H9 (cell line): Measurements from ENCODE around the gene IFIT1B. TPM values are rescaled to one million over a fixed set of nuclear protein-coding genes. Genes with fewer than 3 reads are reported as not detected.

Experiments used
- DNase-seq: peaks from one replicate; pipeline ENCODE4 v3.0.0-alpha.2; 2017
- H2AFZ ChIP-seq: one replicate; pipeline ENCODE4 v1.6.1; 2013; ENCODE audit warnings: mild to moderate bottlenecking, low read length, control low read depth, moderate library complexity
- H2AK5ac ChIP-seq: 2 replicates; pipeline ENCODE4 v1.6.1; 2013; ENCODE audit warnings: low read length, control low read depth, mixed read lengths; ENCODE audit not compliant: insufficient read length
- H2BK120ac ChIP-seq: one replicate; pipeline ENCODE4 v1.6.1; 2013; ENCODE audit warnings: low read depth, mild to moderate bottlenecking, low read length, control low read depth, inconsistent platforms; ENCODE audit not compliant: poor library complexity, severe bottlenecking
- H2BK12ac ChIP-seq: 2 replicates; pipeline ENCODE4 v1.6.1; 2013; ENCODE audit warnings: low read length, control low read depth, mixed read lengths, low read depth; ENCODE audit not compliant: insufficient read length
- H2BK15ac ChIP-seq: 2 replicates; pipeline ENCODE4 v1.6.1; 2013; ENCODE audit warnings: low read depth, low read length, control low read depth
- H2BK20ac ChIP-seq: one replicate; pipeline ENCODE4 v1.6.1; 2013; ENCODE audit warnings: low read depth, mild to moderate bottlenecking, low read length, control low read depth, inconsistent platforms; ENCODE audit not compliant: poor library complexity, severe bottlenecking
- H2BK5ac ChIP-seq: 2 replicates; pipeline ENCODE4 v1.6.1; 2013; ENCODE audit warnings: low read length, control low read depth, mixed read lengths; ENCODE audit not compliant: insufficient read length
- H3K14ac ChIP-seq: 2 replicates; pipeline ENCODE4 v1.6.1; 2013; ENCODE audit warnings: low read length, control low read depth; ENCODE audit not compliant: insufficient read depth
- H3K18ac ChIP-seq: 2 replicates; pipeline ENCODE4 v1.6.1; 2013; ENCODE audit warnings: low read depth, mild to moderate bottlenecking, mixed read lengths, low read length, control low read depth; ENCODE audit not compliant: insufficient read length
- H3K23ac ChIP-seq: 2 replicates; pipeline ENCODE4 v1.6.1; 2013; ENCODE audit warnings: low read length, control low read depth, mixed read lengths, low read depth; ENCODE audit not compliant: insufficient read length
- H3K23me2 ChIP-seq: 2 replicates; pipeline ENCODE4 v1.6.1; 2013; ENCODE audit warnings: low read depth, mild to moderate bottlenecking, mixed read lengths, low read length, control low read depth; ENCODE audit not compliant: insufficient read length, poor library complexity, severe bottlenecking
- H3K27ac ChIP-seq: 2 replicates; pipeline ENCODE4 v1.5.1; 2013; ENCODE audit warnings: low read length, control low read depth, mixed read lengths, low read depth; ENCODE audit not compliant: insufficient read length
- H3K27me3 ChIP-seq: 2 replicates; pipeline ENCODE4 v1.6.1; 2013; ENCODE audit warnings: low read length, control low read depth, inconsistent platforms; ENCODE audit not compliant: insufficient read depth
- H3K4ac ChIP-seq: 2 replicates; pipeline ENCODE4 v1.6.1; 2013; ENCODE audit warnings: low read depth, mild to moderate bottlenecking, control low read depth, inconsistent platforms, low read length, moderate library complexity
- H3K4me1 ChIP-seq: 2 replicates; pipeline ENCODE4 v1.6.1; 2013; ENCODE audit warnings: low read length, control low read depth, inconsistent platforms; ENCODE audit not compliant: insufficient read depth
- H3K4me2 ChIP-seq: 2 replicates; pipeline ENCODE4 v1.6.1; 2013; ENCODE audit warnings: low read length, control low read depth, mixed read lengths; ENCODE audit not compliant: insufficient read length, insufficient read depth
- H3K56ac ChIP-seq: 2 replicates; pipeline ENCODE4 v1.6.1; 2013; ENCODE audit warnings: low read depth, mild to moderate bottlenecking, mixed read lengths, low read length, control low read depth; ENCODE audit not compliant: insufficient read length
- H3K79me1 ChIP-seq: 2 replicates; pipeline ENCODE4 v1.6.1; 2013; ENCODE audit warnings: low read depth, mild to moderate bottlenecking, moderate library complexity, low read length, control low read depth, inconsistent platforms; ENCODE audit not compliant: insufficient read depth, poor library complexity, severe bottlenecking
- H3K79me2 ChIP-seq: 2 replicates; pipeline ENCODE4 v1.6.1; 2013; ENCODE audit warnings: low read length, control low read depth, inconsistent platforms; ENCODE audit not compliant: insufficient read depth
- H3K9ac ChIP-seq: 2 replicates; pipeline ENCODE4 v1.6.1; 2013; ENCODE audit warnings: low read length, control low read depth, mixed read lengths; ENCODE audit not compliant: insufficient read length; ENCODE audit errors: extremely low read depth
- H3K9me3 ChIP-seq: one replicate; pipeline ENCODE4 v1.6.1; 2013; ENCODE audit warnings: low read depth, low read length, inconsistent platforms; ENCODE audit not compliant: control insufficient read depth
- H3T11ph ChIP-seq: one replicate; pipeline ENCODE4 v1.6.1; 2013; ENCODE audit warnings: mild to moderate bottlenecking, low read length, control low read depth, inconsistent platforms
- H4K20me1 ChIP-seq: one replicate; pipeline ENCODE4 v1.6.1; 2013; ENCODE audit not compliant: control insufficient read depth, insufficient read length, insufficient read depth
- H4K5ac ChIP-seq: 2 replicates; pipeline ENCODE4 v1.6.1; 2013; ENCODE audit warnings: low read depth, mild to moderate bottlenecking, mixed read lengths, low read length, control low read depth; ENCODE audit not compliant: insufficient read length
- H4K8ac ChIP-seq: replicated peaks from 2 replicates; pipeline ENCODE4 v1.6.1; 2013; ENCODE audit warnings: low read length, control low read depth, mixed read lengths, low read depth; ENCODE audit not compliant: insufficient read length
- H4K91ac ChIP-seq: 2 replicates; pipeline ENCODE4 v1.6.1; 2013; ENCODE audit warnings: low read depth, mild to moderate bottlenecking, moderate library complexity, mixed read lengths, low read length, control low read depth; ENCODE audit not compliant: insufficient read length
- H3K27ac Mint-ChIP-seq, 3 experiments: 2 replicates in 2 of 3; 3 replicates in 1 of 3; pipeline ENCODE4 v1.8.0; 2020 to 2021; ENCODE audit warnings: mixed read lengths in 3 of 3, mild to moderate bottlenecking in 1 of 3, moderate library complexity in 1 of 3
- H3K27me3 Mint-ChIP-seq: 2 replicates; pipeline ENCODE4 v1.8.0; 2021; ENCODE audit warnings: low read depth, mild to moderate bottlenecking, moderate library complexity, mixed read lengths
- H3K36me3 Mint-ChIP-seq, 3 experiments: 2 replicates in 2 of 3; 3 replicates in 1 of 3; pipeline ENCODE4 v1.8.0; 2020 to 2021; ENCODE audit warnings: low read depth in 3 of 3, mixed read lengths in 3 of 3; ENCODE audit not compliant: insufficient read depth in 1 of 3
- H3K4me1 Mint-ChIP-seq, 2 experiments: 2 replicates each; pipeline ENCODE4 v1.8.0; 2020; ENCODE audit warnings: mixed read lengths in 2 of 2
- H3K4me3 Mint-ChIP-seq, 2 experiments: 2 replicates in 1 of 2; 3 replicates in 1 of 2; pipeline ENCODE4 v1.8.0; 2020 to 2021; ENCODE audit warnings: mild to moderate bottlenecking in 2 of 2, mixed read lengths in 2 of 2, moderate library complexity in 1 of 2
- H3K9me3 Mint-ChIP-seq, 2 experiments: 2 replicates in 1 of 2; 3 replicates in 1 of 2; pipeline ENCODE4 v1.8.0; 2020; ENCODE audit warnings: mild to moderate bottlenecking in 2 of 2, mixed read lengths in 2 of 2, moderate library complexity in 1 of 2
- CTCF ChIP-seq: fragments of 200-600 bp; sonication (generic); conservative IDR thresholded peaks from 3 replicates; pipeline ENCODE4 v1.8.0; 2021; ENCODE audit warnings: antibody characterized with exemption, mild to moderate bottlenecking
- WGBS: extraction: QIAGEN DNeasy Blood & Tissue Kit; methylation state at CpG from one replicate; pipeline ENCODE4 v1.1.7; 2013; ENCODE audit warnings: missing lambda C conversion rate, low lambda C conversion rate, mixed read lengths; ENCODE audit not compliant: insufficient read length; ENCODE audit errors: extremely low coverage; 5-methylcytosine and 5-hydroxymethylcytosine counted together
- total RNA-seq: library from RNA; stranded (reverse); gene quantifications from 2 replicates; pipeline ENCODE4 v1.2.1, GENCODE V29; 2021

Gene IFIT1B
- total RNA-seq, 1 experiment from 2014 or later, result not detected

GRCh38 chr10:89421018-89421476, 43.2 kb downstream of the IFIT1B start:
- Histone ChIP-seq H2BK20ac (no peak overlapping the region), H3K14ac (no peak overlapping the region), H2AK5ac (no peak overlapping the region), H2BK12ac (no peak overlapping the region), H3K23ac (no peak overlapping the region), H2BK120ac (no peak overlapping the region), H2BK15ac (no peak overlapping the region), H3K4me1 (no peaks in the 10 kb centered on the region), H3T11ph (no peak overlapping the region), H3K27me3 (no peaks in the 10 kb centered on the region; the same call in 1 of the 2 replicates), H3K27ac (no peak overlapping the region), H4K20me1 (no peaks in the 10 kb centered on the region), H4K91ac (no peak overlapping the region), H4K8ac (no peak overlapping the region), H3K56ac (no peak overlapping the region), H4K5ac (no peak overlapping the region), H3K79me1 (no peaks in the 10 kb centered on the region), H2BK5ac (no peak overlapping the region), H3K9ac (no peak overlapping the region), H3K4ac (no peak overlapping the region), H3K23me2 (no peaks in the 10 kb centered on the region), H3K79me2 (no peaks in the 10 kb centered on the region), H3K18ac (no peak overlapping the region), H3K9me3 (no peaks in the 10 kb centered on the region), H3K4me2 (no peak overlapping the region), H2AFZ (no peak overlapping the region)
- DNase-seq, result no peak
- H3K4me1 Mint-ChIP-seq, result peaks cover 17 to 22% of the 10 kb centered on the region in 2 experiments
- H3K27ac Mint-ChIP-seq, result no peak overlapping the region; a peak in 1 of 7 replicates
- no CpG with 5 or more reads among the region's 2 CpGs for WGBS
- H3K9me3 Mint-ChIP-seq, result no peaks in the 10 kb centered on the region
- H3K4me3 Mint-ChIP-seq, result no peak overlapping the region
- no peak for TF ChIP-seq CTCF
- H3K36me3 Mint-ChIP-seq, result no peaks in the 10 kb centered on the region
- peaks cover 8% of the 10 kb centered on the region for H3K27me3 Mint-ChIP-seq
